ENCODE results near the gene RFTN1.

The RFTN1 gene

DNA sequence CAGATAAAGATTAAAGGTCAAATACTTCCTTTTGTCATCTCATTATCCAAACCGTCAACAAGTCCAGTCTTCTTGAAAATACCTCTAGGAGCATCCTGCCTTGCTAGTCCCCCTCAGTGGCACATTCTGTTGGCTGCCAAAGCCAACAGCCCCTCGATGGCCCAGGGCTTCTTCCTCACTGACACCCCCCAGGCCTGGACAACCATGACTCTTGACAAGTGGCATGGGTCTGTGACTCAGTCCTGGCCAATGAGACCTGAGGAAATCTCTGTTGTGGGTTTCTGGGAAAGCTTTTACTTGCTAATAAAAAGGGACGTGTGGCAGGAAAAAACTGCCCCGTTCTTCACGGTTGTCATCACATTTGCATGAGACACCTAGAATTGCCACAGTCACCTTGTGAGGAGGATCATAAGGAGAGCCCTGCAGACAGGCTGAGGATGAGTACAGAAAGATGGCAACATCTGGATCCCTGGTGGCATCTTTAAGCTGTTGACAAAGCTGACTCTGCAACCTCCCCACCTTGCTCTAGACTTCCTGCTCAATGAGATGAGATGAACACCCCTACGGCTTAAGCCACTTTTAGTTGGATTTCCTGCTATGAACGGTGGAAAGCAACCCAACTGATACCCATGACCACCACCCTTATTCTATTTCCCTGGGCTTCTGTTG, 167.0 kb downstream of the RFTN1 start:
- DNase-seq, result no peak

DNA sequence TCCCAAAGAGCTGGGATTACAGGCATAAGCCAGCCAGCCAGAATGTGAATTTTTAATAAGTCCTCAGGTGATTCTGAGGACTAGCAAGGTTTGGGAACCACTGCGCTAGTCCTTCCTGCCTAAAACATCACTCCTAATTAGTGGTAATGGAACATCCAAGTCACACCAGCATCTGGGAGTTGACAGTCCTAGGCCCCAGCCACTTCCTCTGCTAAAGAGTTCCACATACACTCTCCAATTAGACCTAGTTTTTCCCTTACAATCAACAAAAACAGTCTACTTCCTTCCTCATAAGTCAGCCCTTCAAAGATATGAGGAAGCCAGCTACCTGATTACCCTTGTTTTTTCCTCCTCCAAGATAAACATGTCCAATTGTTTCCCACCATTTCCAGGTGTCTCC, 170.4 kb downstream of the RFTN1 start:
- no peak for DNase-seq

DNA sequence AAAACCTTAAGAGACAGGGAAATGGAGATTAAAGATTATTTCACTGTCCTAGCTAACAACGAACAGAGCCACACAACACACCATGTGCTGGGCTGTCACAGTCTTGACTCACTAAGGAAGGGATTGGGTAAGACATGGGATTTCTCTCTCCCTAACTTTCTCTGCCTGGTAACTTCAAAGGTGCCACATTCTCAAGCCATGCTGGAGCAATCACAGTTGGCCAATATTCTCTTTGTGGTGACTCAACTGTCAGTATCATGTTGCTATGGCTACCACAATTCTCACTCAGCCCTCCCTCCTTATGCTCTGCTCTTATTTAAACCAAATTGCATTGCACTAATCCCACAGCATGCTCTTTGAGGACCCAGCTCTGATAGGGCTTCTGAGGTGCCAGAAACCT, 174.5 kb downstream of the RFTN1 start:
- DNase-seq, result no peak

DNA sequence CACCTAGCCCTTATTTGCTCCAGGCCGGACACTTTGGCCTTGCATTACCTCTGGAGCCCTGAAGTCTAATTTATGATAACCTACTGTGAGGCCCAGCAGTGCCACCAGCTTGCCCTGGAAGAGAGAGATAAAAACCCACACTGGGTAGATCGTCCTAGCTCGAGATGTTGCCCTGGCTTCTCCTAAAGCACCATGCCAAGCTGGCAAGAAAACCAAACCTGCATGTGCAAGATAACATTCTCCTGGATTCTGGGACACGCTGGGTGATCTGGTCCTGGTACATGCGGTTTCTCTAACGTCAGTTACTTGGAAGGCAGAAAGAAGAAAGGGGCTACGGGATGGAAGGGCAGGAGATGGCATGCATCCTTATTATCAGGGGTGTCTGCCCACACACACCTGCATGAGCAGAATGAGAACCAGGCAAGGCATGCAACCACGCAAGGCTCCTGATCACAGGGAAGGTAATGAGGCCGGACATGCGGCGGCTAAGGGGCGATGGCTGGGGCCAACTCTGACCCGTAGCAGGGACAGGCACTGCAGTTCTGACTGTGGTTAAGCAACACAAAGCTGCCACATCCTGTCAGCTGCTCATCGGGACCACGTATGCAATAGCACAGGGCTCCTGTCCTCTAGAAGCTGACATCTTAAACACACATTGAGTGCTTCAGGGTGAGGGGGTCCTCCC, 175.5 kb downstream of the RFTN1 start:
- DNase-seq, result no peak

DNA sequence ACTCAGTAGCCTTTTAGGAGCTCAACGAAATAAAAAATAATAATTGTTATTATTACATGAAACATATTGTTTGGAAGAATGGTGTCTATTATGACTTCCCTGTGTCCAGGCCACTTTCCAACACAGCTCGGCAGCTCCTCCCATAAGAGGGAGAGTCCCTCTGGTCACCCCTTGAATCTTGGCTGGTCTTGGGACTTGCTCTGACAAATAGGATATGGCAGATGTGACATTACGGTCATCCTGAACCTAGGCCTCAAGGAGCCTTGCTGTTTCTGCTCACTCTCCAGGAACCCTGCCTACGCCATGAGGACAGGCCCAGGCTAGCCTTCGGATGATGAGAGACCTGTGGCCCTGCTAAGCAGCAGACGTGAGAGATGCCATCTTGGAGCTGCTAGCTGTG, 176.7 kb downstream of the RFTN1 start:
- no peak for DNase-seq

DNA sequence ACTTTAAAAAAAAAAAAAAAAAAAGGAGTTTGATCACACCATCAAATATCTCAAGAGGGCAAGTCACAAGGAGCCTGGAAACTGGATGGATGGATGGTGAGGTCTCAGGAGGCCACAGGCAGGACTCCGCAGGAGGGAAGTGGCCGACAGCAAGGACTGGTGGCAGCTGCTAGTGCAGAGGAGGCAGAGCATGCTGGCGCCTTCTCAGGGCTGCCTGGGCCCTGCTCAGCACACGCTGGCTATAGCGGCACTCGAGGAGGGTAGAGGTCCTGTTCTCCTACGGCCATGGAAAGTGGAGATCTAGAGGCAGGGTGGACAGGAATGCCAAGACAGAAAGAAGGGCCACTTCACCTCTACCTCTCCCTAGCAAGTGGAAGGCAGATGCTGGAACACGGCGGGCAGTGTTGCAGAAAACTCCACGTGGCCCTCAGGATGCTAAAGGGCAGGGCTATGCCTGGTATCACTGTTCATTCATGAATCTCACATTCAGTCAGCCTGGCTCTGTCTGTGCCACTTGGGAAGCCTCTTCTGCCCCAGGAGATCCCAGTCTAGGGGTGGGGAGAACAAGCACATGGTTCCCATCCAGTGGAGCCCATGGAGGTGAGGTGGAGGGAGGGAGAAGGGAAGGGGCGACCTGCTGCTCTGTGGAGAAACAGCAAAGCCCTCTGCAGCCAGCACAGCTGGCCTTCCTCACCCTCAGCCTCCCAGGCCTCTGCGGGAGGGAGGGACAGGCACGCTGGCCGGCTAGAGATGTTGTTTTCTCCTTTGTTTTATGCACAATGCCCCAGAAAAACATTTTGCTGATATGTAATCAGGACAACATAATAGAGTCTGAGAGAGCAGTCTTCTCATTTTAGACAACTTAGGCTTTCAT, 177.5 kb downstream of the RFTN1 start:
- no peak for DNase-seq

DNA sequence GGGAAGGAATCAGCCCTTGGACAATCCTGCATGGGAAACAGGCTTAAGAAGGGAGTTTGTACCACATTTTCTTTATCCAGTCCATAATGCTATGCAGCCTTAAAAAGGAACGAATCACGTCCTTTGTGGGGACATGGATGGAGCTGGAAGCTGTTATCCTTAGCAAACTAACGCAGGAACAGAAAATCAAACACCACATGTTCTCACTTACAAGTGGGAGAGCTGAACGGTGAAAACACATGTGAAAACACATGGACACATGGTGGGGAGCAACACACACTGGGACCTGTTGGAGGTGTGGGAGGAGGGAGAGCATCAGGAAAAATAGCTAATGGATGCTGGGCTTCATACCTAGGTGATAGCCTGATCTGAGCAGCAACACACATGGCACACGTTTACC, 178.2 kb downstream of the RFTN1 start:
- DNase-seq, result no peak

DNA sequence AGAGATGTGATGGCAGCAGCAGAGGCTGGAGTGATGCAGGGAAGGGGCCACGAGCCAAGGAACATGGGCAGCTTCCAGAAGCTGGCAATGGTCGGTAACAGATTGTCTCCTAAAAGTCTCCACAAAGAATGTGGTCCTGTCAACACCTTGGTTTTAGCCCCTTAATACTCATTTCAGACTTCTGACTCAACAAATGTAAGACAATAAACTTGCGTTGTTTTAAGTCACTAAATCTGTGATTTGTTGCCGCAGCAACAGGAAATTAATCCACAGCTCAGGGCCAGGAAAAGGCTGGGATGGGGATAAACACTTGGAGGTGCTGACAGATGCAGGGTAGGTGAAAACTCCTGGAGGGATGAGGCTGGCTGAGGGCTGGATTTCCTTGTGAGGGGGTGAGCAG, 178.6 kb downstream of the RFTN1 start:
- no peak for DNase-seq

DNA sequence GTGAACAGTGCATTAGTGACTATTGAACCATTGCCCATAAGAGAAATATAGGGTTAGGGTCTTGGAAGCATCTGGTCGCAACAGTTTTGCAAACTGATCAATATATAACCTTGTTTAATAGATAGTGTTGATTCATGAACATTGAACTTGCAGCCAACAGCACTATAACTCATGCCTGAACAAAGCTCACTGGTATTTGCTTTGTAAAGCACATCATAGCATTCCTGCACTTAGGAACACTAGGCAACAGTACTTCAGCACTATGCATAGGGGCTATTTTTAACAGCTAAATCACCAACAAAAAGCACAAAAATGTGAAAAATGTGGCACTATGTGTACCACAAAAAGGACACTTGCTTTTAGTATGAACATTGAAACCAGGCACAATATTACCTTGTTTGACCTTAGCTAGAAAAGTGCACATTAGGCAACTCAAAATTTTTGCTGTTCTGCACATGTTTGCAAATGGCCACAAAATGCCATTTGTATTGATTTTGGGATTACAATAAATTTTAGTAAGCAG, 180.5 kb downstream of the RFTN1 start:
- DNase-seq, result no peak

DNA sequence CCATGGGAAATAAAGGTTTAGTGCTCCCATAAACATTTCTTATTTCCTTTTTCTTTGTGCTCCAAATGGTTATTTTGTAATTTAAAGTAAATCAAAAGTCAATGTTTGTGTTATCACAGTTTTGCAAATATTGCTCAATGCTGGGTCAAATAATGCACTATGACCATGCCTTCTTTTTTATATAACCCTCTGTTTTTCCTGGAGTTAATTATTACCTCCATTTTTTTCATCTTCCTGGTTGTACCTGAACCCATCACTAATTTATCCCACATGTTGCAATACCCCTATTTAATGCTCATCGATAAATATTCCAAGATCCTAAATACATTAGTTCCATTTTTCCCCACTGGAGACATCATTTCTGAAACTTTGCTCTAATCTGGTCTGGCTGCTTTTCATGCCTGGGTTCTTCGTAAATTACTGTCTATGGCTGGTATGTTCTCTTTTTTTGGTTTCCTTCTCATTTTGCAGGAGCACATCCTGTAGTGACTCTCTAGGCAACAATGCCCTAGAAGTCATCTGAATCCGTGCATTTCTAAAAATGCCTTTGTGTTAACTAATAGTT, 182.1 kb downstream of the RFTN1 start:
- no peak for DNase-seq

DNA sequence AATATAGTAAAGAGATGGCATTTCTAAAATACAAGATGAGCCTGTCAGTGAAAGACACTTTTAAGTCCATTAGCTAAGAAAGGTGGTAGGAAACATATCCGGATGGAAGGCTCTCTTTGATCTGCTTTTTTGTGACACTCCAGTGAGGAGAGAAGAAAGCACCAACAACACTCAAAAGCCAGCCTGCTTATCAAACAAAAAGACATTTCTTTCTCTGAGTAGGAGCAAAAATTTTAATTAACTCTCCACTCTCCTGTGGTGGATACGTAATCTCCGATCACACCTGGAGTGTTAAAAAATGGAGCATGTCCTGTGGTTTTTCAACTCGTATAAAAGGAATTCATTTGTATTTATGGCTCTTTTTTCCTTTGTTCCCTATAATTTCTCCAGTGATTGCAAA, 183.1 kb downstream of the RFTN1 start:
- no peak for DNase-seq

DNA sequence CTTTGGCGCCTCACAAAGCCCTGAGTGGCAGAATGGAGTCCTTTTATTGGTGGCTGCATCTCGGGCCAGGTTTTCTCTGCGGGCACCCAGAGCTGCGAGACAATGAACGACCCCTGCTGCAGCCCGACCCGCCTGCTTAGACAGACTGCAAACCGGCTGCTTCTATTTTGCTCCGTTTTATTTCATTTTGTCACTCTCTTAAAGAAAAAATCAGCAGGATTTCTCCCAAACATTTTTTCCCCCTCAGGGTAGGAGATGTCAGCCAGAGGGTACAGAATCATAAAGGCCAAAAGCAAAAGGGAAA, 183.7 kb downstream of the RFTN1 start:
- no peak for DNase-seq

DNA sequence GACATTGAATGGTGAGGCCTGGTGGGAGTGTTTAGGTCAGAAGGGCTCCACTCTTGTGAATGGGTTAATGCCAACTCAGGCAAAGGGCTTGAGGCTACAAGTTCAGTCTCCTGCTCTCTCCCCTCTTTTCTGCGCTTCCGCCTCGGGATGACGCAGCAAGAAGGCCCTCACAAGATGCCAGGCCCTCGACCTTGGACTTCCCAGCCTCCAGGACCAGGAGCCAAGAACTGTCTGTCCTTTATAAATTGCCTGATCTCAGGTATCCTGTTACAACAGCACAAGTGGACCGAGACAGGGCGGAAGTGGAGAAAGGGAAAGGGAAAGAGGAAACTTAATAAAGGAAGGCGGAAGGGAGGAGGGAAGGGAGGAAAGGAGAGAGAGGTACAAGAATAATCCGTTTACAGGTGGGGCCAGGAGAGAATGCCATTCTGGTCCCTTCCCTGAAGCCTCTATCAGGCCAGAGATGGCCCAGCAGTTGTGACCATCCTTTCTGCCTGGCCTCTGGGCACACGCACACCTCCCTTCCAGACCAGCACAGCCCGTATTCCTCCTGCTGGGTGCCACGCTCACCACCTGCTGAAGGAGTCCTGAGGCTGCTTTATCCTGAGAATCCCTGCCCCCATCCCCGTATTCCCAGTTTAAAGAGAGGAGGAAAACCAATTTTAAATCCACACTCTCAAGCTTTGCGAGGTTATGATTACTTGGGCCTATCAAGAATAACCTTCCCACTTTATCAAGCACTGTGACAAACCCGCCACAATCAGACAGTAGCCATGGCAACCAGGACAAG, 184.3 kb downstream of the RFTN1 start:
- no peak for DNase-seq

DNA sequence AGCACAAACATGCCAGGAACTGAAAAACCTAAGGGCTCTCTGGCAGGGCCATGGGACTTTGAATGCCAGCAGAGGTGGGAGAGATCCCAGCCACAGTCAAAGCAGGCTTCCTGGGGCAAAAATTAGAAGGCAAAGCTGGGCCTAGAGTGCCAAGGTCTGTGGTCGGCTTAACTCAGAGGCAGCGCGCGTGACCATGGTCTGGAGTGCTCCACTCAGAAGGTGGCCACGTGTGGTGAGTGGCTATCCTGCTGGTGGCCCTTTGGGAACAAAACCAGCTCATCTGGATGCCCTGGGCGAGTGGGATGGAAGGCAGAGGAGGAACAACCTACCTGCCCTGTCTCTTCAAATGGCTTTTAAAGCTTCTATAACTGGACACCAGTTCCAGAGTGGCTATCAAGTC, 185.4 kb downstream of the RFTN1 start:
- no peak for DNase-seq

DNA sequence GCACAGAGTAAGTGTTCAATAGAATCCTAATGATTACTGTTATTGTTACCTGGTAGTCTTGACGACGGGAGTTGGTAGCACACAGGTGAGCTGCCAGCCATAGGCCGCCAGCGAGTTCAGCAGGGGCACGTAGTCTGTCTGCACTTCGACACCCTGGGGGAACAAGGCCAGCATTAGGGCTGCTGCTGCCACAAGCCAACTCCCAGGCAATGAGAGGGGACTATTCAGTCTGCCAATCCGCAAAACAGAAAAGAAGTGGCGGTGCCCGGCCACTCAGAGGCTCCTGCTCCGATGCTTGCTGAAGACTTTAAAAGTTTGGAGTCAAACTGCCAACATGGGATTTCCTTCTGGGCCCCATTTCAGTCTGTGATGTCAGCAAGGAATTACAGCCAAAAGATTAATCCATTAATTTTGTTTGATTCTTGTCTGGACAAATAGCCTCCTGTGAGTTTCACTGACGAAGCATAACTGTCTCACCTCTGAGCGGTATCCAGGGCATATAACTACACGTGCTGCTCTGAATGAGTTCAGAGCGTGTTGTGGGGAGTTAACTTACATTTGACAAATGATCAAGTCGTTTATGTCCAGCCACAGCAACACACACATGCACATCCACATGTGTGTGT, 186.7 kb downstream of the RFTN1 start:
- no peak for DNase-seq

DNA sequence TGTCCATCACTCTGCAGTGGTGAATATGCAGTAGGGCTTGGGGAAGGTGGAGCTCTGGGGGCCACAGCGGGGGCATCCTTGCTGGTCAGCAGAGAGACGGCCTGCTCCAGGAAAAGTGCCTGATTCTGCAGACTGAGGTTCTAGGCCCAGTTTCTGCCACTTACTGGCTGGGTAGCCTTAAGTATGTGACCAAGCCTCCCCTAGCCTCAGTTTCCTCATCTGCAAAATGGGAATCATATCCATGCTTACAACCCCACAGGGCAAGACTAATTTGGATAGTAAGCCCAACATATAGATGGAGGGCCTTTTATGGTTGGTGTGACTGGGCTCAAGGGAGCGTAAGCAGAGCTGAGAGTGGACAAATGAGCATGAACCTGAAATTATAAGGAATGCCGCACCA, 187.6 kb downstream of the RFTN1 start:
- no peak for DNase-seq

DNA sequence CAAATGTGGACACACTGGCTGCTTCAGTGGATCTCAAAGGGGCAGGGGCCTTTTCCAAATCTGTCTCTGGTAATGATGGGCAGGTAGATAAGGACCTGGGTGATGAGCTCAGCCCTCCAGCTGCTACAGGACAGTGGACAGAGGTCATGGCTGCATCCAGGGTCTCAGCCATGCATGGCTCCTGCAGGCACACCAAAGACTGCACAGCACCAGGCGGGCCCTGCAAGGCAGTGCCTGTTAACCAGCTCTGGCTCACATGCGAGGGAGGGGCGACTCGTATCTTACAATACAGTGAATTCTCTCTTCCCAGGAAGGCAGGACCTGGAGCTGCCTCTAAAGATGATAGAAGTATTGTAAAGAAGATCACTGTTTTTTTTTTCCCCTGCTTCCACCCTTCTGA, 189.8 kb downstream of the RFTN1 start:
- DNase-seq, result no peak

DNA sequence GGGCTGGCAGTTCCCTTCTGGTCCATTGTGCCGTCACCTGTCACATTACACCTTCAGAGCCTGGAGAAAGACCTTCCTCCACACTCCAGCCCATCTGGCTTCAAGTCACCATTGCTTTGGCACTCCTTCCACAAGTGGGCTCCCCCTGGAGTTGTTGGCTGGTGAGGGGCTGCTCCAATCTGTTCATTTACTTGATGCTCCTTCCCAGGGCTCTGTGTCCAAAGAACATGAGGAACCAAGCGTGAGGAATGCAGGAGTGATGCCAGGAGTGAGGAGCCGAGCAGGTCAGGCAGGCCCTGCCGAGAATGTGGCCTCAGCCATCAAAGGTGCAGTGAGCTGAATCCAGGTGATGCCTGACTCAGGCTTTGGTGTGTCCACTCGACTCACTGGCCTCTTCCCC, 191.3 kb downstream of the RFTN1 start:
- no peak for DNase-seq

DNA sequence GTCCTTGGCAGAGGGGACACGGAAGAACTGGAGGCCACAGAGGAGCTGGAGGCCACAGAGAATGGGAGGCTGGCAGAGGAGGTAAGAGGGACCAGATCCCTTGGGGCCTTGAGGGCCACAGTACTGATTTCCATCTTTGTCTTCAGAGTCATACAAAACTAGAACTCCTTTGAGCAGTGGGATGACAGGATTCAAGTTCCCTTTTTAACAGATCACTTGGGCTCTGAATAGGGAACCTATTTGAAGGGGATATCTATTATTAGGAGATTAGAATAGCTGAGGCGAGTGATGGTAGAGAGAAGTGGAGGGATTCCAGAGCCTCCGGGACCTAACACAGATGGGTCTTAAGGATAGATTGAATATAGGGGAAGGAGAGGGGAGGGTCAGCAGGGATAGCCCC, 192.8 kb downstream of the RFTN1 start:
- DNase-seq, result no peak

DNA sequence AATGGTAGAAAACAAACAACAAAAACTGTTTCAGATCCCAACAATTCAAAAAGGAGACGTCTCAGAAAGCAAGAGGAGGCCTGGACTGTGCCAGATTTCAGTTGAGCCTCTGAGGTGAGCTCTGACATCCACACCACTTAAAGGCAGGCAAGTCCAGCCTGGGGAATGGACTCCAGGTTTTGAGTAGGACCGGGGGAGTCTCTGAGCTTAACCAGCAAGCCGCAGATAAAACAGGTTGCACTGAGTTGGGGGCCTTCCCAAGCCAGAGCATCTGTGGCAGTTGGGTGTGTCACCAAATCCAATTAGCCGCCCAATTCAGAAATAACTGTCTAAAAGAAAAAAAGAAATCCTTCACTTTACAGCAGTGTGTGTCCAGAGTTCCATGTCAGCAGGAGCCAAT, 193.8 kb downstream of the RFTN1 start:
- DNase-seq, result no peak

DNA sequence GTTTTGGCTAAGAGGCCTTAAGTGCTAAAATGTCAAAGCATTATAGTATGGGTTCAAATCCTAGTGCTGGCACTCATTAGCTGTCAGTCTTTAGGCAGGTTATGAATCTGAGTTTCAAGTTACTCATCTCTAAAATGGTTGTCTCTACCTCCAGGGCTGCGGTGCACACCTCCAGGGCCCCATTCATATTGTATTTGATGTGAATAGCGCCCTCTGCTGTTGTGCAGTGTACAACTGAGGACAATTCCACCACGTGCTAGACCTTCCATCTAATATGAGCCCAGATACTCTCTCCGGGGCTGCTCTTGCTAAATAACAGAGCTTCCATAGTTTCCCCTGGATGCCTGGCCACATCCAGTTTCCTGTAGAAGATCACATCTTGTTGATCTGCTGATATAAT, 194.2 kb downstream of the RFTN1 start:
- peak; percentile 60 for DNase-seq

DNA sequence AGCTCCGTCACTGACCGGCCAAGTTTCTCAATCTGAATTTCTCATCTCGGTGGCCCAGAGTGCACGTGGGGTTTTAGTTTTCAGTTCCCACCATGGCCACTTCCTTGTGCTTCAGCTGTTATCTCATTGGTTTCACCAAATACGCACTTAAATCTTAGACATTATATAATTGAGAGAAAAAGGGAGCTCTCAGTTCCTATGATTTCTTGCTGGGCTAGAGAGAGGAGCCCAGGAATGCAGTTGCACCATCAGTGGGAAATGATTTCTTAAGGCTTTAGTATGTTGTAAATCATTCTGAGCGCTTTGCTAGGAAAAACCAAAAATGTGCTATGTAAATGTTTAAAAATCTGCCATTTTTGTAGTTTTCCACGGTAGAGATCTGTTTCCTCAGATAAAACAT, 195.3 kb downstream of the RFTN1 start:
- no peak for DNase-seq
